ENCODE measurements around the gene CERCAM.

CERCAM gene

DNA sequence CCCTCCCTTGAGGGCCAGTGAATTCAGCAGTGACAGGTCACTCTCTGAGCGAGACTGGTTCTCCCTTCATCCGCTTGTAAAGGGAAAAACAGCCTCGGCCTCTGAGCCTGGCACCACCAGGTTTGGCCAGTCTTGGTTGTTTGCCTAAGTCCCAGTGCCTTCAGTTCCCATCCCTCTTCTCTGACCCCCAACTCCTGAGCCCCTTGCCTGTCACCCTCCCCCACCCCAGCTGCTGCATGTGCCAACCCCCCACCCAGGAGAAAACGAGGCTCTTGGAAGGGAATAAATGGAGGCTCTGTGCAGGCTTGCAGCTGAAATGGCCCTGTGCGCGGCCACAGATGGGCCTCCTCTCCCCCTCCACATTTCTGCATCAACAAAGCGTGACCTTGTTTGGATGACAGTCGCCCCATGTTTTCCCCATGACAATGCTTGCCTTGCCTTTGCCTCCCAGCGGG, 46.4 kb upstream of the CERCAM start:
- ATAC-seq (ENCODE audit: low read depth): no peak
- Histone ChIP-seq H3K27ac (ENCODE audit: poor library complexity, severe bottlenecking) (no peak overlapping the region), H3K27me3 (ENCODE audit: insufficient read depth, poor library complexity, severe bottlenecking) (no peaks in the 10 kb centered on the region), H3K4me3 (ENCODE audit: severe bottlenecking) (no peak overlapping the region), H3K36me3 (ENCODE audit: low read depth) (peaks cover 38% of the 10 kb centered on the region), H3K9me3 (ENCODE audit: severe bottlenecking) (no peaks in the 10 kb centered on the region), H3K4me1 (ENCODE audit: insufficient read depth, poor library complexity, severe bottlenecking) (peaks cover 3% of the 10 kb centered on the region)
- TF ChIP-seq, protein P1, sequence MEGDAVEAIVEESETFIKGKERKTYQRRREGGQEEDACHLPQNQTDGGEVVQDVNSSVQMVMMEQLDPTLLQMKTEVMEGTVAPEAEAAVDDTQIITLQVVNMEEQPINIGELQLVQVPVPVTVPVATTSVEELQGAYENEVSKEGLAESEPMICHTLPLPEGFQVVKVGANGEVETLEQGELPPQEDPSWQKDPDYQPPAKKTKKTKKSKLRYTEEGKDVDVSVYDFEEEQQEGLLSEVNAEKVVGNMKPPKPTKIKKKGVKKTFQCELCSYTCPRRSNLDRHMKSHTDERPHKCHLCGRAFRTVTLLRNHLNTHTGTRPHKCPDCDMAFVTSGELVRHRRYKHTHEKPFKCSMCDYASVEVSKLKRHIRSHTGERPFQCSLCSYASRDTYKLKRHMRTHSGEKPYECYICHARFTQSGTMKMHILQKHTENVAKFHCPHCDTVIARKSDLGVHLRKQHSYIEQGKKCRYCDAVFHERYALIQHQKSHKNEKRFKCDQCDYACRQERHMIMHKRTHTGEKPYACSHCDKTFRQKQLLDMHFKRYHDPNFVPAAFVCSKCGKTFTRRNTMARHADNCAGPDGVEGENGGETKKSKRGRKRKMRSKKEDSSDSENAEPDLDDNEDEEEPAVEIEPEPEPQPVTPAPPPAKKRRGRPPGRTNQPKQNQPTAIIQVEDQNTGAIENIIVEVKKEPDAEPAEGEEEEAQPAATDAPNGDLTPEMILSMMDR (IDR thresholded peaks at IDR 0.05; ENCODE audit: poor library complexity, severe bottlenecking): no peak
- no peak for DNase-seq (ENCODE audit: low spot score)

DNA sequence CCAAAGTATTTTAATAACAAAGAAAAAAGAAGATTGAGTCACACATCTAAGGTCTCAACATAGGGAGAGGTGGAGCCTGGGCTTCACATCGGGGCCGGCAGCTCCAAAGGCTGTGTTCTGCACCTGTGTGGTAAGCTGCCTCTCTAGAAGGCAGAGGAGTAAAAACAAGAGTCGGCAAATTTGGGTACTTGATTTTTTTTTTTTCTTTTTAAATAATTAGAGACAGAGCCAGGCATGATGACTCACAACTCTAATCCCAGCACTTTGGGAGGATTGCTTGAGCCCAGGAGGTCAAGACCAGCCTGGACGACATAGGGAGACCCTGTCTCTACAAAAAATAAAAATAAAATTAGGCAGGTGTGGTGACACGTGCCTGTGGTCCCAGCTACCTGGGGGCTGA, 44.8 kb upstream of the CERCAM start:
- Histone ChIP-seq H3K4me1 (ENCODE audit: insufficient read depth, poor library complexity, severe bottlenecking) (peaks cover 3% of the 10 kb centered on the region), H3K36me3 (ENCODE audit: low read depth) (peaks cover 45% of the 10 kb centered on the region), H3K9me3 (ENCODE audit: severe bottlenecking) (no peaks in the 10 kb centered on the region), H3K27me3 (ENCODE audit: insufficient read depth, poor library complexity, severe bottlenecking) (no peaks in the 10 kb centered on the region), H3K4me3 (ENCODE audit: severe bottlenecking) (no peak overlapping the region), H3K27ac (ENCODE audit: poor library complexity, severe bottlenecking) (no peak overlapping the region)
- ATAC-seq (ENCODE audit: low read depth) (no peak), DNase-seq (ENCODE audit: low spot score) (no peak)
- TF ChIP-seq, protein P1 (IDR thresholded peaks at IDR 0.05; ENCODE audit: poor library complexity, severe bottlenecking): no peak

DNA sequence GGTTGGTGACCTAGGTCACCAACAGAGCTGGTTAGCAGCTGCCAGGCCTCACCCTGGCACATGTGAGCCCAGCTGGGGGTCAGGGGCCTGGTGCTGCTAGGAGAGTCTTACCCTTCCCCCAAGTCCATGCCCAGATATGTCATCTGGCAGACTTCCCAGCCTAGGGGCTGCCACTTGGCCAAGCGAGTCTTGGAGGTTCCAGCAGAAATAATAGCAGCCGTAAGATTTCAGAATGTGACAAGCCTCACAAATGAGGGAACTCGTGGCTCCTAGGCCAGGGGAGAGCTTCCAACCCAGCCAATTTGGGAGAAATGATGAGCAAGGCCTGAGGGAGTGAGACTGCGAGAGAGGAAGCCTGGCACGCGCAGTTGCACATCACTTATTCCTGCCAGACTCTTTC, 38.4 kb upstream of the CERCAM start:
- Histone ChIP-seq H3K27me3 (ENCODE audit: insufficient read depth, poor library complexity, severe bottlenecking) (no peaks in the 10 kb centered on the region), H3K27ac (ENCODE audit: poor library complexity, severe bottlenecking) (no peak overlapping the region), H3K4me3 (ENCODE audit: severe bottlenecking) (no peak overlapping the region), H3K9me3 (ENCODE audit: severe bottlenecking) (no peaks in the 10 kb centered on the region), H3K4me1 (ENCODE audit: insufficient read depth, poor library complexity, severe bottlenecking) (no peaks in the 10 kb centered on the region), H3K36me3 (ENCODE audit: low read depth) (peaks cover 43% of the 10 kb centered on the region)
- DNase-seq (ENCODE audit: low spot score) (no peak), ATAC-seq (ENCODE audit: low read depth) (no peak)
- TF ChIP-seq, protein P1 (IDR thresholded peaks at IDR 0.05; ENCODE audit: poor library complexity, severe bottlenecking): no peak

DNA sequence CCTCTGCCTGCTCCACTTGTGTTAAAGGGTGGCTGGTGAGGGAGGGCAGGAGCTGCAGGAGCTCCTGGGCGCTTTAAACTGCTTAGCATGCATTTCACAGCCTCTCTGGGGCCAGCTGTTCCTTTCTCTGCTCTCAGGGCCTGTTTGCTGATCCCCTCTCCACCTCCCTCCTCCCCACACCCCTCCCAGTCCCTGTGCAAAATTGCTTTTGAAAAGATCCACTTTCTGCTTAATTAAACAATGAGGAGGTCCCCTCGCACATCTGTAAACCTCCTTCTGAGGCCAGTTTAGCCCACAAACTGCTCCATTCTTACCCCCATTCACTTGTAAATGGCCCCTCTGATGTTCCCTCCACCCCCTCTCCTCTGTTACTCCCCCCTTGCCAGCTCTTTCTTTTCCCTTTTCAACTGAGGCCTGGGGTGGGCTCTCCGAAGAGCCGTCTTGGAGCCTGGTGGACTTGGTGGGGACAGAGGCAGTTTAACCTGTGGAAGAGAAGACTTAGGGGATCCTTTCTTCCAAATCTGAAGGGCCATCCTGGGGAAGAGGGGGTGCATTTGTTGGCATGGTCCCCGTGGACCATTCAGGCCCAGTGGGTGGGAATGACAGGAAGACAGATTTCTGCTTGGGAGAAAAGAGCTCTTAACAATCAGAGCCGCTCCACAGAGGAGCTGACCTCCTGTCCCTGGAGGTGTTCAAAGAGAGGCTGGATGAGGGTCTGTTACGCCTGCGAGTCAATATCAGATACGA, 37.5 kb upstream of the CERCAM start:
- no peaks in the 10 kb centered on the region for H3K27me3 ChIP-seq (ENCODE audit: insufficient read depth, poor library complexity, severe bottlenecking)
- H3K9me3 ChIP-seq (ENCODE audit: severe bottlenecking): no peaks in the 10 kb centered on the region
- H3K4me3 ChIP-seq (ENCODE audit: severe bottlenecking): no peak overlapping the region
- H3K27ac ChIP-seq (ENCODE audit: poor library complexity, severe bottlenecking): no peak overlapping the region
- H3K36me3 ChIP-seq (ENCODE audit: low read depth): peaks cover 43% of the 10 kb centered on the region
- no peak for ATAC-seq (ENCODE audit: low read depth)
- no peaks in the 10 kb centered on the region for H3K4me1 ChIP-seq (ENCODE audit: insufficient read depth, poor library complexity, severe bottlenecking)
- no peak for DNase-seq (ENCODE audit: low spot score)
- TF ChIP-seq, protein P1 (IDR thresholded peaks at IDR 0.05; ENCODE audit: poor library complexity, severe bottlenecking): no peak

DNA sequence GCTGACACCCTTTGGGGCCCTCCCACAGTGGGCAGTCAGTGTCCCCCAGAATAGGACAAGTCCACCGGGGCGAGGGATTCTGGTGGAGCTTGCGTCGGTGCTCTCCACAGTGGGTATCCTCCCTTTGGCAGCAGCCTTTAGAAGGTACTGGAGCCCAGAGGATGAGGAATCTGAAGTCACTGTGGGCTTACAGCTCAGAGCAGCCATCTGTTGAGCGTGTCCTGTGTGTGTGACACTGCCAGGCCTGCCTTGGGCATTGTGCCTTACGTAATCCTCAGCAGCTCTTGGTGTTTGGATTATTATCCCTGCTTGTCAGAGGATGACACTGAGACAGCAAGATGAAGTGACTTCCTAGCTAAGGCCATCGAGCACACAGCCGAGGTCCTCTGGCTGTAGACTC, 36.9 kb upstream of the CERCAM start:
- ATAC-seq (ENCODE audit: low read depth) (no peak), DNase-seq (ENCODE audit: low spot score) (no peak)
- peaks cover 39% of the 10 kb centered on the region for H3K36me3 ChIP-seq (ENCODE audit: low read depth)
- no peak overlapping the region for H3K4me3 ChIP-seq (ENCODE audit: severe bottlenecking)
- no peaks in the 10 kb centered on the region for H3K27me3 ChIP-seq (ENCODE audit: insufficient read depth, poor library complexity, severe bottlenecking)
- TF ChIP-seq, protein P1 (IDR thresholded peaks at IDR 0.05; ENCODE audit: poor library complexity, severe bottlenecking): no peak
- no peaks in the 10 kb centered on the region for H3K4me1 ChIP-seq (ENCODE audit: insufficient read depth, poor library complexity, severe bottlenecking)
- H3K27ac ChIP-seq (ENCODE audit: poor library complexity, severe bottlenecking): no peak overlapping the region
- H3K9me3 ChIP-seq (ENCODE audit: severe bottlenecking): no peaks in the 10 kb centered on the region
